Caco-2 (cell line): ENCODE results near the gene MRPS18B. TPM values are rescaled to one million over a fixed set of nuclear protein-coding genes. Genes with fewer than 3 reads are reported as not detected.

Source experiments
- BruUV-seq: library from RNA; stranded (reverse); fragments of 400-500 nt; replicated peaks from 2 replicates; lab custom pipeline; 2021; lab: Mats Ljungman, UMichigan
- CTCF ChIA-PET: fragments of 300-600 bp; sonication (Branson Sonifier 250); formaldehyde crosslinking; loops from one replicate; lab custom pipeline; 2022; ENCODE audit warnings: antibody characterized with exemption; lab: Charles Lee
- POLR2A ChIA-PET: fragments of 300-600 bp; sonication (Branson Sonifier 250); formaldehyde crosslinking; loops from one replicate; lab custom pipeline; 2022; ENCODE audit warnings: antibody characterized with exemption; lab: Charles Lee
- DNase-seq, 2 experiments: peaks; one replicate each; pipeline versions ENCODE4 v3.0.0 to v3.0.0-alpha.2; 2020 to 2022
- H3K27me3 ChIP-seq: replicated peaks from 2 replicates; pipeline ENCODE4 v1.6.0; 2011; ENCODE audit warnings: low read length; ENCODE audit not compliant: control insufficient read depth, insufficient read depth
- H3K36me3 ChIP-seq: 2 replicates; pipeline ENCODE4 v1.5.1; 2011; ENCODE audit warnings: low read length; ENCODE audit not compliant: control insufficient read depth, insufficient read depth
- H3K4me1 ChIP-seq: fragments of 250-450 bp; sonication (Bioruptor Pico); 2 replicates; pipeline ENCODE4 v1.5.1; 2020; ENCODE audit warnings: mild to moderate bottlenecking
- H3K4me3 ChIP-seq: 2 replicates; pipeline ENCODE4 v1.5.1; 2011; ENCODE audit warnings: low read depth, mild to moderate bottlenecking, control low read depth, low read length
- H3K9me3 ChIP-seq: fragments of 250-450 bp; sonication (Bioruptor Pico); 2 replicates; pipeline ENCODE4 v1.5.1; 2020; ENCODE audit warnings: mild to moderate bottlenecking, moderate library complexity
- H3K27ac Mint-ChIP-seq: one replicate; pipeline ENCODE4 v1.8.0; 2022; ENCODE audit warnings: mixed read lengths; ENCODE audit not compliant: unreplicated experiment
- H3K27me3 Mint-ChIP-seq: one replicate; pipeline ENCODE4 v1.8.0; 2022; ENCODE audit warnings: mixed read lengths; ENCODE audit not compliant: insufficient read depth, unreplicated experiment
- H3K36me3 Mint-ChIP-seq: one replicate; pipeline ENCODE4 v1.8.0; 2022; ENCODE audit warnings: mild to moderate bottlenecking, mixed read lengths; ENCODE audit not compliant: insufficient read depth, unreplicated experiment
- H3K4me1 Mint-ChIP-seq: one replicate; pipeline ENCODE4 v1.8.0; 2022; ENCODE audit warnings: low read depth, mixed read lengths; ENCODE audit not compliant: unreplicated experiment
- H3K4me3 Mint-ChIP-seq: one replicate; pipeline ENCODE4 v1.8.0; 2022; ENCODE audit warnings: mild to moderate bottlenecking, moderate library complexity, mixed read lengths; ENCODE audit not compliant: unreplicated experiment
- H3K9me3 Mint-ChIP-seq: one replicate; pipeline ENCODE4 v1.8.0; 2022; ENCODE audit warnings: mixed read lengths; ENCODE audit not compliant: unreplicated experiment
- intact Hi-C: fragments of 100-400 bp; cut with micrococcal nuclease; formaldehyde crosslinking; loops from one replicate; pipeline ENCODE4 v1.10.0; 2022; ENCODE audit not compliant: unreplicated experiment
- total RNA-seq: library from RNA; stranded (reverse); gene quantifications from 2 replicates; pipeline ENCODE4 v1.2.3, GENCODE V29; 2022
- TF ChIP-seq, protein P1 (sequence below), 2 experiments: fragments of 200-600 bp in 1 of 2; IDR thresholded peaks; 1 replicate in 1 of 2; 2 replicates in 1 of 2; pipeline versions ENCODE4 v1.5.1 to v1.8.0; 2011 to 2022; ENCODE audit warnings: antibody characterized with exemption in 1 of 2, control low read depth in 1 of 2, inconsistent platforms in 1 of 2, low read depth in 1 of 2, low read length in 1 of 2, mild to moderate bottlenecking in 1 of 2, moderate library complexity in 1 of 2; ENCODE audit not compliant: insufficient read depth in 1 of 2, severe bottlenecking in 1 of 2, unreplicated experiment in 1 of 2

Gene MRPS18B
- total RNA-seq, 1 experiment from 2014 or later = 62.6 TPM

- TF ChIP-seq, protein P1, sequence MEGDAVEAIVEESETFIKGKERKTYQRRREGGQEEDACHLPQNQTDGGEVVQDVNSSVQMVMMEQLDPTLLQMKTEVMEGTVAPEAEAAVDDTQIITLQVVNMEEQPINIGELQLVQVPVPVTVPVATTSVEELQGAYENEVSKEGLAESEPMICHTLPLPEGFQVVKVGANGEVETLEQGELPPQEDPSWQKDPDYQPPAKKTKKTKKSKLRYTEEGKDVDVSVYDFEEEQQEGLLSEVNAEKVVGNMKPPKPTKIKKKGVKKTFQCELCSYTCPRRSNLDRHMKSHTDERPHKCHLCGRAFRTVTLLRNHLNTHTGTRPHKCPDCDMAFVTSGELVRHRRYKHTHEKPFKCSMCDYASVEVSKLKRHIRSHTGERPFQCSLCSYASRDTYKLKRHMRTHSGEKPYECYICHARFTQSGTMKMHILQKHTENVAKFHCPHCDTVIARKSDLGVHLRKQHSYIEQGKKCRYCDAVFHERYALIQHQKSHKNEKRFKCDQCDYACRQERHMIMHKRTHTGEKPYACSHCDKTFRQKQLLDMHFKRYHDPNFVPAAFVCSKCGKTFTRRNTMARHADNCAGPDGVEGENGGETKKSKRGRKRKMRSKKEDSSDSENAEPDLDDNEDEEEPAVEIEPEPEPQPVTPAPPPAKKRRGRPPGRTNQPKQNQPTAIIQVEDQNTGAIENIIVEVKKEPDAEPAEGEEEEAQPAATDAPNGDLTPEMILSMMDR (IDR thresholded peaks at IDR 0.05; ENCODE audit: insufficient read depth in 1 of 2, low read depth in 1 of 2, low read length in 1 of 2, severe bottlenecking in 1 of 2, unreplicated experiment in 1 of 2) = no peak
- Mint-ChIP-seq H3K27me3 (no peaks in the 10 kb centered on the region), H3K4me1 (peaks cover 15% of the 10 kb centered on the region), H3K9me3 (no peaks in the 10 kb centered on the region), H3K4me3 (peak overlapping the region; percentile 25), H3K36me3 (peaks cover 90% of the 10 kb centered on the region), H3K27ac (no peak overlapping the region)
- Histone ChIP-seq H3K9me3 (no peaks in the 10 kb centered on the region), H3K4me1 (no peaks in the 10 kb centered on the region), H3K27me3 (no peaks in the 10 kb centered on the region), H3K4me3 (no peak overlapping the region), H3K36me3 (peaks cover 3% of the 10 kb centered on the region)
- intact Hi-C loops = no loop called here
- ChIA-PET CTCF (interaction anchor here (0.8 kb wide), 1 partner anchor 129 kb away, joined by 3 read pairs; no protein-coding TSS in a partner anchor), POLR2A (interaction anchor here (1.0 kb wide), 1 partner anchor 10 kb away, joined by 4 read pairs; no protein-coding TSS in a partner anchor)
- DNase-seq = no peak
- no TSS peak for BruUV-seq
Observed at GRCh38 chr6:30611150-30611855, 6.3 kb upstream of the MRPS18B start.

DNA sequence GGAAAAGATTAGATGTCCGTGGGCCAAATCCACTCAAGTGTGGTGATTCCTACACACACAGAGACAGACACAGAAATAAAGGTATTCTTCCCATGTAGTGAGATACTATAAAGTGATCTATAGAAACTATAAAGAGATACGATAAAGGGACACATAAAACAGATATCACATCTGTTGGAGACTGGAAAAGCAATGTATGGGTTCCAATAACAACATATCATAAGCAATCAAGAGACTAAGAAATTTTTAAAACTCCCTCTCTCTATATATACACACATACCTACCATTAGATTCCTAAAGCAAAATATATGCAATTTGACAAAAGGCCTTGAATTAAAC lies 5.8 kb upstream of the MRPS18B start:
- Histone ChIP-seq H3K36me3 (peaks cover 5% of the 10 kb centered on the region), H3K27me3 (no peaks in the 10 kb centered on the region), H3K4me1 (no peaks in the 10 kb centered on the region), H3K9me3 (no peaks in the 10 kb centered on the region), H3K4me3 (no peak overlapping the region)
- ChIA-PET POLR2A (no interaction called here), CTCF (interaction anchor here (0.8 kb wide), 1 partner anchor 130 kb away, joined by 3 read pairs; no protein-coding TSS in a partner anchor)
- DNase-seq = no peak
- H3K4me1 Mint-ChIP-seq = peaks cover 16% of the 10 kb centered on the region
- no peak overlapping the region for H3K27ac Mint-ChIP-seq
- no peaks in the 10 kb centered on the region for H3K9me3 Mint-ChIP-seq
- intact Hi-C loops = no loop called here
- BruUV-seq = no TSS peak
- peaks cover 90% of the 10 kb centered on the region for H3K36me3 Mint-ChIP-seq
- TF ChIP-seq, protein P1 (IDR thresholded peaks at IDR 0.05; ENCODE audit: insufficient read depth in 1 of 2, low read depth in 1 of 2, low read length in 1 of 2, severe bottlenecking in 1 of 2, unreplicated experiment in 1 of 2) = no peak
- no peaks in the 10 kb centered on the region for H3K27me3 Mint-ChIP-seq
- peak overlapping the region; percentile 25 for H3K4me3 Mint-ChIP-seq

DNA sequence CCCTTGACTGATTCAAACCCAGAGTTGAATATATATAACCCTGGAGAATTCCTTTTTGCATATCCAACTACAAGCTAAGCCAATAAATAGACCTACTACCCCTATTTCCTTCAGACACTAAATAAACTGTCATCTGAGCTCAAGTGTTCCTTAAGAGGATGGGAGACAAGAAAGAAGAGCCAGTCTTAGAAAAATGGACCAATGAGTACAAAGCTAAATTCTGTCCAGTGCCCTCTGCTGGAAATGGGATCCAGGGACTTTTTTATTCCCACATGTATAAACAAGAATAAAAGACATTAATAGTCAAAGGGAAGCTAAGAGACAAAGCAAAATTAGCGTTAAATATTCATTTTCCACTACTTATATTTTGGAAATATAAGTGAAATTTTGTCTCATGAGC lies 5.4 kb upstream of the MRPS18B start:
- POLR2A ChIA-PET = interaction anchor here (1.0 to 1.3 kb wide), 3 partner anchors 12 to 105 kb away, joined by 4 read pairs; partner anchors contain the start of gene MDC1
- CTCF ChIA-PET = interaction anchor here (0.8 kb wide), 1 partner anchor 130 kb away, joined by 3 read pairs; no protein-coding TSS in a partner anchor
- TF ChIP-seq, protein P1 (IDR thresholded peaks at IDR 0.05; ENCODE audit: insufficient read depth in 1 of 2, low read depth in 1 of 2, low read length in 1 of 2, severe bottlenecking in 1 of 2, unreplicated experiment in 1 of 2) = peak in 1 of 2 experiments; percentile 26
- Mint-ChIP-seq H3K27ac (no peak overlapping the region), H3K4me3 (no peak overlapping the region), H3K4me1 (peaks cover 20% of the 10 kb centered on the region), H3K27me3 (peaks cover 3% of the 10 kb centered on the region), H3K9me3 (no peaks in the 10 kb centered on the region), H3K36me3 (peaks cover 91% of the 10 kb centered on the region)
- H3K36me3 ChIP-seq = peaks cover 5% of the 10 kb centered on the region
- intact Hi-C loops = no loop called here
- H3K4me1 ChIP-seq = no peaks in the 10 kb centered on the region
- no peaks in the 10 kb centered on the region for H3K27me3 ChIP-seq
- no TSS peak for BruUV-seq
- H3K9me3 ChIP-seq = no peaks in the 10 kb centered on the region
- H3K4me3 ChIP-seq = no peak overlapping the region
- DNase-seq = no peak
